Brain microvascular endothelial cell (primary cell): ENCODE results near the gene GPR35.

Source experiments
- DNase-seq: peaks from one replicate; pipeline ENCODE4 v3.0.0-alpha.2; 2020
- H3K27ac ChIP-seq: fragments of 250-450 bp; sonication (Bioruptor Pico); 2 replicates; pipeline ENCODE4 v1.5.1; 2020; ENCODE audit warnings: mild to moderate bottlenecking, moderate library complexity
- H3K27me3 ChIP-seq: fragments of 250-450 bp; sonication (Bioruptor Pico); replicated peaks from 2 replicates; pipeline ENCODE4 v1.5.1; 2020; ENCODE audit warnings: mild to moderate bottlenecking
- H3K36me3 ChIP-seq: fragments of 250-450 bp; sonication (Bioruptor Pico); replicated peaks from 2 replicates; pipeline ENCODE4 v1.5.1; 2020; ENCODE audit warnings: mild to moderate bottlenecking
- H3K4me3 ChIP-seq: 2 replicates; pipeline ENCODE4 v1.5.1; 2011; ENCODE audit warnings: low read depth, mild to moderate bottlenecking, control low read depth, low read length, moderate library complexity
- CTCF ChIP-seq: IDR thresholded peaks from 2 replicates; pipeline ENCODE4 v1.5.1; 2011; ENCODE audit warnings: low read depth, mild to moderate bottlenecking, moderate library complexity, low read length, control low read depth, inconsistent platforms; ENCODE audit errors: missing control alignments
- in situ Hi-C: cut with HindIII; loops from 2 replicates; pipeline ENCODE4 v1.10.0; 2017; ENCODE audit warnings: low sequenced_read_pairs, low pct_ligation_motif_present

The GPR35 gene

GRCh38 chr2:240643811-240644150, 18.5 kb downstream of the GPR35 start:
- no peak overlapping the region for H3K27ac ChIP-seq
- in situ Hi-C loops: no loop called here
- H3K27me3 ChIP-seq: peaks cover 28% of the 10 kb centered on the region
- H3K36me3 ChIP-seq: no peaks in the 10 kb centered on the region
- TF ChIP-seq CTCF: no peak
- no peak for DNase-seq
- no peak overlapping the region for H3K4me3 ChIP-seq

GRCh38 chr2:240644171-240644651, 18.9 kb downstream of the GPR35 start:
- no peak overlapping the region for H3K27ac ChIP-seq
- no peak overlapping the region for H3K4me3 ChIP-seq
- H3K27me3 ChIP-seq: peaks cover 32% of the 10 kb centered on the region
- in situ Hi-C loops: no loop called here
- H3K36me3 ChIP-seq: no peaks in the 10 kb centered on the region
- no peak for TF ChIP-seq CTCF
- DNase-seq: no peak

- H3K27ac ChIP-seq: no peak overlapping the region
- in situ Hi-C loops: no loop called here
These were observed 19.6 kb downstream of the GPR35 start for GRCh38 chr2:240644859-240645301.

GRCh38 chr2:240645346-240645745, 20.1 kb downstream of the GPR35 start:
- no peak for DNase-seq
- Histone ChIP-seq H3K27ac (no peak overlapping the region), H3K27me3 (peaks cover 34% of the 10 kb centered on the region), H3K36me3 (no peaks in the 10 kb centered on the region), H3K4me3 (no peak overlapping the region)
- in situ Hi-C loops: no loop called here
- TF ChIP-seq CTCF: no peak

More at GRCh38 chr2:240644859-240645301, 19.6 kb downstream of the GPR35 start:
- no peaks in the 10 kb centered on the region for H3K36me3 ChIP-seq
- TF ChIP-seq CTCF: no peak
- H3K4me3 ChIP-seq: no peak overlapping the region
- no peak for DNase-seq
- peaks cover 34% of the 10 kb centered on the region for H3K27me3 ChIP-seq

- H3K27ac ChIP-seq: no peak overlapping the region
These were observed 20.5 kb downstream of the GPR35 start for GRCh38 chr2:240645801-240646175.

More at GRCh38 chr2:240645801-240646175, 20.5 kb downstream of the GPR35 start:
- in situ Hi-C loops: no loop called here
- H3K36me3 ChIP-seq: no peaks in the 10 kb centered on the region
- H3K4me3 ChIP-seq: no peak overlapping the region
- no peak for TF ChIP-seq CTCF
- peaks cover 34% of the 10 kb centered on the region for H3K27me3 ChIP-seq
- no peak for DNase-seq
